Activated B cell treated with CpG ODN at 0.5 μM for 24 hours (primary cell): ENCODE results near the gene KXD1. TPM values are rescaled to one million over a fixed set of nuclear protein-coding genes. Genes with fewer than 3 reads are reported as not detected.

Source experiments
- ATAC-seq: fragments of 200-7000 bp; cut with Tn5 transposase; one replicate; pipeline ENCODE4 v1.10.0; 2021; ENCODE audit warnings: low read depth, mild to moderate bottlenecking, moderate library complexity
- CTCF ChIA-PET: fragments of 350-600 bp; sonication (Branson Sonifier 250); formaldehyde crosslinking; loops from one replicate; lab custom pipeline; 2021; ENCODE audit warnings: antibody characterized with exemption; lab: Charles Lee
- POLR2A ChIA-PET: fragments of 350-600 bp; sonication (Branson Sonifier 250); formaldehyde crosslinking; loops from one replicate; lab custom pipeline; 2021; ENCODE audit warnings: antibody characterized with exemption; lab: Charles Lee
- DNase-seq: peaks from one replicate; pipeline ENCODE4 v3.0.0; 2022
- H3K27ac Mint-ChIP-seq: one replicate; pipeline ENCODE4 v1.8.0; 2020; ENCODE audit warnings: mixed read lengths
- H3K27me3 Mint-ChIP-seq: one replicate; pipeline ENCODE4 v1.8.0; 2021; ENCODE audit warnings: mixed read lengths
- H3K36me3 Mint-ChIP-seq: one replicate; pipeline ENCODE4 v1.8.0; 2021; ENCODE audit warnings: low read depth, mixed read lengths
- H3K4me1 Mint-ChIP-seq: one replicate; pipeline ENCODE4 v1.8.0; 2021; ENCODE audit warnings: mixed read lengths
- H3K4me3 Mint-ChIP-seq: one replicate; pipeline ENCODE4 v1.8.0; 2020; ENCODE audit warnings: mild to moderate bottlenecking, mixed read lengths
- H3K9me3 Mint-ChIP-seq: one replicate; pipeline ENCODE4 v1.8.0; 2020; ENCODE audit warnings: mixed read lengths
- CTCF ChIP-seq: fragments of 200-600 bp; IDR thresholded peaks from one replicate; pipeline ENCODE4 v1.8.0; 2022; ENCODE audit warnings: antibody characterized with exemption, mild to moderate bottlenecking
- intact Hi-C: fragments of 100-400 bp; cut with micrococcal nuclease; formaldehyde crosslinking; loops from one replicate; pipeline ENCODE4 v1.15.1; 2024
- total RNA-seq: library from RNA; stranded (reverse); gene quantifications from 2 replicates; pipeline ENCODE4 v1.2.3, GENCODE V29; 2022

KXD1 gene, protein sequence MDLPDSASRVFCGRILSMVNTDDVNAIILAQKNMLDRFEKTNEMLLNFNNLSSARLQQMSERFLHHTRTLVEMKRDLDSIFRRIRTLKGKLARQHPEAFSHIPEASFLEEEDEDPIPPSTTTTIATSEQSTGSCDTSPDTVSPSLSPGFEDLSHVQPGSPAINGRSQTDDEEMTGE
- total RNA-seq, result 82.2 and 88.8 TPM in 2 replicates

DNA sequence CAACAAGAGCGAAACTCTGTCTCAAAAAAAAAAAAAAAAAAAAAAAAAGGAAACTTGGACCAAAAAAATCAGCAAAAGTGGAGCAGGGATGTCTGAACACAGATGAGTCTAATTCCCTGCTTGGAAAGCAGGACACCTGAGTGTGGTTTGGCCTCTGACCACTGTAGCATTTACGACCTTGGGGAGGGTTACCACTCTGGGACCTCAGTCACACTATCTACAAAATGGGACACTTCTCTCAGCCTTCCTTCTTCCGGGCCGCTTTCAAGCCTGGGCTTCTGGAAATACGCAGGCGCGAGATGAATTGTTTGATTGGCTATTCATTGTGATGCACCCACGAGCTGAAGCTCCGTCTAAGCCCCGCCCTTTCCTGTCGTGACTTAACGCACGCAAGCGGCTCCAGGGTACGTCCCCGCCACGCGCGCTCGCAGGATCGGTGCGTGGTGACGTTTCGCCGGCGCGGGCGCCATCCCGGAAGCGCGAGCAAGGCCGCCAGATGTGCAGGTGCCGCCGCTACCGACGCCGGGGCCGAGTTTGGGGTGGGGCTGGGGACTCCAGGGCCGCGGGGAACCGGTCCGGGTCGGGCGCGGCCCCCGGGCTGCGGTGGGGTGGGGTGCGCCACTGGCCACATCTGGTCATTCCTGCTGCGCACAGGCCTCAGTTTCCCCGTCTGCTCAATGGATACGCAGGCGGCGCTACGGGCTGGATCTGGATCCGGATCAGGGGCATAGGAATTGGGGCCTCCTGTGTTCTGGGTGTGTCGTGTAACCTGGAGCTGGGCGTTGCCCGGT, at the start of gene KXD1:
KXD1 (plus strand) TSS at position 460 of the 791 bp plus-strand sequence. CDS start 4,187 bp downstream, outside the sequence.
- H3K9me3 Mint-ChIP-seq, result no peaks in the 10 kb centered on the region
- ATAC-seq (peak; percentile 99), DNase-seq (peak; percentile 93)
- H3K27ac Mint-ChIP-seq, result peak within 1 kb of the TSS; percentile 89
- no peaks in the 10 kb centered on the region for H3K27me3 Mint-ChIP-seq
- peaks cover 17% of the 10 kb centered on the region for H3K36me3 Mint-ChIP-seq
- ChIA-PET CTCF (interaction anchor here (1.4 to 1.9 kb wide), 4 partner anchors 15 to 362 kb away, joined by 3 to 10 read pairs (median 3); partner anchors contain the start of genes COPE and DDX49), POLR2A (interaction anchor here (0.6 to 5.0 kb wide), 28 partner anchors 8 to 1976 kb away, joined by 3 to 88 read pairs (median 6); partner anchors contain the start of genes COPE, DDX49, ELL and FKBP8)
- peak within 1 kb of the TSS; percentile 87 for H3K4me3 Mint-ChIP-seq
- TF ChIP-seq CTCF, result no peak
- peaks cover 25% of the 10 kb centered on the region for H3K4me1 Mint-ChIP-seq
- intact Hi-C loops, result loop anchor here (1.0 kb wide), 4 partner anchors 13 to 35 kb away; partner anchors contain the start of genes ELL and UBA52

GRCh38 chr19:18508585-18508984, 49.1 kb upstream of the KXD1 start:
- H3K4me3 Mint-ChIP-seq, result no peak overlapping the region
- H3K4me1 Mint-ChIP-seq, result peaks cover 54% of the 10 kb centered on the region
- no peak for ATAC-seq
- ChIA-PET CTCF (no interaction called here), POLR2A (no interaction called here)
- no peak for TF ChIP-seq CTCF
- H3K27ac Mint-ChIP-seq, result no peak overlapping the region
- no peak for DNase-seq
- H3K36me3 Mint-ChIP-seq, result peaks cover 14% of the 10 kb centered on the region
- no peaks in the 10 kb centered on the region for H3K9me3 Mint-ChIP-seq
- no peaks in the 10 kb centered on the region for H3K27me3 Mint-ChIP-seq
- intact Hi-C loops, result no loop called here

DNA sequence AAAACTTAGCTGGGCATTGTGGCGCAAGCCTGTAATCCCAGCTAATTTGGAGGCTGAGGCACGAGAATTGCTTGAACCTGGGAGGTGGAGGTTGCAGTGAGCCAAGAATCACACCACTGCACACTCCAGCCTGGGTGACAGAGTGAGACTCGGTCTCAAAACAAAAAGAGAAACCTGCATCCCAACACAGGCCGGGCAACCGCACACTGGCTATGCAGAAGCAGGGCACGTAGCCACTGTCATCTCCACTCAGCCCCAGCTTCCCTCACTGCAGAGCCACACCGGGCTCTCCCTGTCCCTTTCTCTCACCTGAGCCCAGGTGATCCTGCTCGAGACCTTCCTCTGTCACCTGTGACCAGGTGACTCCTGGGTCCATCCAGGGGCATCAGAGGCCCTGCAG, 47.5 kb upstream of the KXD1 start:
- DNase-seq, result no peak
- ATAC-seq, result no peak
- intact Hi-C loops, result no loop called here
- Mint-ChIP-seq H3K27ac (no peak overlapping the region), H3K36me3 (peaks cover 21% of the 10 kb centered on the region), H3K4me1 (peaks cover 44% of the 10 kb centered on the region), H3K4me3 (no peak overlapping the region), H3K27me3 (no peaks in the 10 kb centered on the region), H3K9me3 (no peaks in the 10 kb centered on the region)
- POLR2A ChIA-PET, result no interaction called here
- TF ChIP-seq CTCF, result no peak
- CTCF ChIA-PET, result interaction anchor here (1.5 kb wide), 1 partner anchor 10 kb away, joined by 4 read pairs; no protein-coding TSS in a partner anchor

DNA sequence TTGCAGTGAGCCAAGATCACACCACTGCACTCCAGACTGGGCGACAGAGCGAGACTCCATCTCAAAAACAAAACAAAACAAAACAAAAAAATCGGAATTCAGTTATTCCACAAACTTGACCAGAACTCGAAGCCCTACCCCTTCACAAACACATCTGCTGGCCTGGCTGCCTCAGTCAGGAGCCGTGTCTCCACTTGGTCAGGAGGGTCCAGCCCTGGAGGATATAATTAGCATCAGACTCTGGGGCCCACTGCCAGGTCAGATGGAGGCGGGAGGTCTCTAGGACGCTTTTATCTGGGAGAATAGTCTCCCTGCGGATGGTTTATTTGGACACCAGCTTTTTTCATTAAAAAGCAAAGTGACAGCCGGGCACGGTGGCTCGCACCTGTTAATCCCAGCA, 43.8 kb upstream of the KXD1 start:
- POLR2A ChIA-PET, result interaction anchor here (0.7 kb wide), 1 partner anchor 318 kb away, joined by 3 read pairs; no protein-coding TSS in a partner anchor
- no peak for ATAC-seq
- Mint-ChIP-seq H3K4me3 (no peak overlapping the region), H3K27ac (no peak overlapping the region), H3K9me3 (no peaks in the 10 kb centered on the region), H3K36me3 (peaks cover 15% of the 10 kb centered on the region), H3K27me3 (no peaks in the 10 kb centered on the region), H3K4me1 (peaks cover 35% of the 10 kb centered on the region)
- no peak for TF ChIP-seq CTCF
- CTCF ChIA-PET, result no interaction called here
- intact Hi-C loops, result no loop called here
- no peak for DNase-seq
